Measurements from ENCODE around the gene KIF1B.
A peak's percentile ranks its signal among the peaks of the same experiment; 100 is the strongest.
"Not testable (repeated sequence)": the region's sequence is repeated elsewhere in the genome, so short reads cannot be mapped to it uniquely, and the experiment has no call there.

Gene KIF1B

DNA sequence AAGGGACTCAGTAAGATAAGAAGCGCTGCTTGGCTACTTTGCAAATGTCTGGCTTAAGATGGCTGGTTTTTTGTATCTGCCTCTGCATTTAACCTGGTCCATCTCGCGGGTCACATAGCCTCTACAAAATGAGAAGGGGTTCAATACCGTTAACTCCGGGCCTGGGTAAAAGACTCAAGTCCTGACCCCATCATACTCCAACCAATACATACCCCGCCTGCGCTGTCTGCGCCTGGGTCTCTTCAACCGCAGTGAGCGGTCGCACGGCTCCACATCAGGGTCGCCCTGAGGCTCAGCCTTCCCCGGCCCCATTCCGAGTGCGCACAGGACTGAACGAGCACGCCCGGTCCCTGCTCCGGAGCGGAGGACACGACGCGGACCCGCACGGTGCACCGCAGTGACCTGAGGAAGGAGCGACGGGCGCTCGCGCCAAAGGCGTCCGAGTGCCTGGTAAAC, 187.9 kb downstream of the KIF1B start:
- DNase-seq = no peak

- DNase-seq = peak; percentile 98
Measured at GRCh38 chr1:10398734-10399443, 188.5 kb downstream of the KIF1B start, which contains the start of gene PGD. TSS of gene PGD (plus strand) at chr1:10399064. CDS start at chr1:10399118, 54 bp downstream.

DNA sequence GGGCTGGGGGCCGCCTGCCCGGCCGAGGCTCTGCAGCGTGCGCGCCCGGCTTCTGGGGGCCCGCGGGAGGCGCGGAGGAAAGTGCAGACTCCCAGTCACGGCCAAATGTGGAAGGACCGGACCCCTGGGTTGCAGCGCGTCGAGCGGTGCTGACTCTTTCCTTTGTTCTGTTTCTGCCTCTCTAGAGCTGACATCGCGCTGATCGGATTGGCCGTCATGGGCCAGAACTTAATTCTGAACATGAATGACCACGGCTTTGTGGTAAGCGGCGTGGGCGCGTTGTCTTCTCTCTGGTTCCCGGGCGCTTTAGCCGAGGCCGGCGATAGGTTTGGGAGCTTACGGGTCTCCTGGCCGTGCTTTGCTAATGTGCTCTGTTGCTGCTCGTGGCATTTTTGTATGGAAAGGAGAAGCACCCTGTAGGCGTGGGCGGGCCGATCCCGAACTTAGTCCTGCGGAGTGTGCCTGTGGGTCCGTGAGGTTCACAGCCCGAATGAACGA, 189.1 kb downstream of the KIF1B start:
- DNase-seq = no peak

- no peak for DNase-seq
Measured at GRCh38 chr1:10400013-10400412, 189.6 kb downstream of the KIF1B start.

- DNase-seq = no peak
Measured at GRCh38 chr1:10401281-10401680, 190.9 kb downstream of the KIF1B start.

DNA sequence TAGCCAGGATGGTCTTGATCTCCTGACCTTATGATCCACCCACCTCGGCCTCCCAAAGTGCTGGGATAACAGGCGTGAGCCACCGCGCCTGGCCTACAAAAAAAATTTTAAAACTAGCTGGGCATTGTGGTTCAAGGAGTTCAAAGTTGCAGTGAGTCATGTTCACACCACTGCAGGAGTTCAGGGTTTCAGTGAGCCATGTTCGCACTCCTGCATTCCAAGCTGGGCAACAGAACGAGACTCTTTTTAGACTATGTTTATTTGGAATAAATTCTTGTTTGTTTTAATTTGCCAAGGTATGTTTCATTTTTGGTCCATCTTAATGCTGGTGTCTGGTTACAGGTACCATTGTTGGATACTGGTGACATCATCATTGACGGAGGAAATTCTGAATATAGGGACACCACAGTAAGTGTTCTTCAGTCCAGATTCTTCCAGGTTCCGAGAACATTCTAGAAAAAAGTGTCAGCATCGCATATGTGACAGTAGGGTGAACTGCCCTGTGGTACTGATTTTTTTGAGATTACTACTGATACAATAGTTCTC, 192.4 kb downstream of the KIF1B start:
- DNase-seq = no peak

DNA sequence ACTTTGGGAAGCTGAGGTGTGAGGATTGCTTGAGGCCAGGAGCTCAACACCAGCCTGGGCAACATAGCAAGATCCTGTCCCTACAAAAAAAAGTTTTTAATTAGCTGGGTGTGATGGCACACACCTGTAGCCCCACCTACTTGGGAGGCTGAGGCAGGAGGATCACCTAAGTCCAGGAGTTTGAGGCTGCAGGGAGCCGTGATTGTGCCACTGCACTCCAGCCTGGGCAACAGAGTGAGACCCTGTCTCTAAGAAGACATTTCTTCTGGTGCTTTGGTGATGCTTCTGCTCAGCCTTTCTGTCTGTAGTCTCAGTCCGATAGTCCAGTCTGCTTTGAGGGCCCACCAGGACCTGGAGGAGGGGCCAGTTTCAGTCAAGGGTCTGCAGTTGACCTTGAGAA, 196.8 kb downstream of the KIF1B start:
- DNase-seq = no peak

- DNase-seq = peak; percentile 88
Measured at GRCh38 chr1:10415211-10415930, 205.0 kb downstream of the KIF1B start.

- not testable (repeated sequence) for DNase-seq
Measured at GRCh38 chr1:10415967-10416366, 205.6 kb downstream of the KIF1B start.

- not testable (repeated sequence) for DNase-seq
Measured at GRCh38 chr1:10418741-10419140, 208.4 kb downstream of the KIF1B start.

- DNase-seq = no peak
Measured at GRCh38 chr1:10419351-10419750, 209.0 kb downstream of the KIF1B start.

GRCh38 chr1:10421637-10422036, 211.3 kb downstream of the KIF1B start:
- no peak for DNase-seq

DNA sequence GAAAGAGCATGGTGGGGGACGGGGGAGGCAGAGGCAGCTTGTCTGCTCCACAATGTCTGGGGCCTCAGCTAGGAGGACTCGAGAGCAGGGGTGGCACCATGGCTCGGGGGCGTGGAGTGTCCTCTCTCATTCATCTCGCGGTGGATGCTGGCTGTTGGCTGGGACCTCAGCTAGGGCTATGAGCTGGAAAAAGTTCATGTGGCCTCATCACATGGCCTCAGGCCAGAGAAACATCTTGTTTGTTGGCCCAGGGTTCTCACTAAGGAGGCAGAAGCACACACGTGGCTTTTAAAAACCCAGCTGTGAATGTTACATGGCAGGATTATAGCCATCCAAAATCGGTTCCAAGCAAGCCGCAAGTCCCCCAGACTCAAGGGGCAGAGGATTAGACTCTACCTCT, 213.7 kb downstream of the KIF1B start:
- DNase-seq = no peak

- no peak for DNase-seq
Measured at GRCh38 chr1:10424651-10425050, 214.3 kb downstream of the KIF1B start.

DNA sequence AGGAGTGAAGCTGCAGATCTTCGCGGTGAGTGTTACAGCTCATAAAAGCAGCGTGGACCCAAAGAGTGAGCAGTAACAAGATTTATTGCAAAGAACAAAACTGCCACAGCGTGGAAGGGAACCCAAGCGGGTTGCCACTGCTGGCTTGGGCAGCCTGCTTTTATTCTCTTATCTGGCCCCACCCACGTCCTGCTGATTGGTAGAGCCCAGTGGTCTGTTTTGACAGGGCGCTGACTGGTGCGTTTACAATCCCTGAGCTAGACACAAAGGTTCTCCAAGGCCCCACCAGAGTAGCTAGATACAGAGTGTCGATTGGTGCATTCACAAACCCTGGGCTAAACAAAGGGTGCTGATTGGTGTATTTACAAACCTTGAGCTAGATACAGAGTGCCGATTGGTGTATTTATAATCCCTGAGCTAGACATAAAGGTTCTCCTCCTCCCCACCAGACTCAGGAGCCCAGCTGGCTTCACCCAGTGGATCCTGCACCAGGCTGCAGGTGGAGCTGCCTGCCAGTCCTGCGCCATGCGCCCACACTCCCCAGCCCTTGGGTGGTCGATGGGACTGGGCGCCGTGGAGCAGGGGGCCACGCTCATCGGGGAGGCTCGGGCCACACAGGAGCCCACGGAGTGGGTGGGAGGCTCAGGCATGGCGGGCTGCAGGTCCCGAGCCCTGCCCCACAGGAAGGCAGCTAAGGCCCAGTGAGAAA, 215.6 kb downstream of the KIF1B start:
- peak; percentile 24 for DNase-seq

- not testable (repeated sequence) for DNase-seq
Measured at GRCh38 chr1:10426535-10426848, 216.1 kb downstream of the KIF1B start.

GRCh38 chr1:10428984-10429383, 218.6 kb downstream of the KIF1B start:
- DNase-seq = no peak

- DNase-seq = peak; percentile 28
Measured at GRCh38 chr1:10429868-10430215, 219.5 kb downstream of the KIF1B start.

DNA sequence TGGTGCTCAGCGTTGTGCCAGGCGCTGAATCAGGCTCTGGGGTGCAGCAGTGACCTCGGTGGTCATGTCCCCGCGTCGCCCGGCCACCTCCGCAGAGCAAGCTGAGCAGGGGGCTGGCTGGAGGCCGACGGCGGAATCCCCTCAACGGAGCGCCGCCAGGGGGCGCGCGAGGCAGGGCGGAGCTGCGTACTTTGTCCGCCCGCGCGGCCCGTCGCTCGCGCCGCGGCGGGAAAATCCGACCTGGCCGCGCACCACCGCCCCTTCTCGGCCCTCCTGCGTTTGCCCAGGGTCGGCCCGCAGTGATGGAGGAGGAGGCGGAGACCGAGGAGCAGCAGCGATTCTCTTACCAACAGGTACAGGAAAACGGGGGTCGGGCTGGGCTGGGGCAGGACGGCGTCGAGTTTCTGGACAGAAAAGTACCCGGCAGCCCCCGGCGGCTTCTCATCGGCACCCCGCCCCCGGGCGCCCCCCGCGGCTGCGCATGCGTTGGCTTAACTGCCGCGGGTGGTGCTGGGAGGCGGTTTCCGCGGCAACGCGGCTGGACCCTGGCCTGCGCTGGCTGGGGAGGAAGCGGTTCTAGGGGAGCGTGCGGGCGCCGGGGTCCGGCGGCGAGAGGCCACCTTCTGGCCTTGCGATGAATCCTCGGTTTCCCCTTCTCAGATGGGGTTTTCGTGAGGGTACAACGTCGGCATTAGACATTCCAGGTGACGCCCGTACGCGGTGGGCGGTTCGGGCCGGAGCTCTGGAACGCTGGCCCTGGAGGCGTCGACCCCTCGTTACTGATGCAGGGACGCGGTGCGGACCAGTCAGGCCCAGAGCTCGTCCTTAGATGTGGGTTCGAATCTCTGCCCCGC, 220.1 kb downstream of the KIF1B start, which contains the start of gene CENPS:
Gene CENPS, plus strand, starts transcription at position 218 of the 854 bp plus-strand sequence. Its CDS starts 85 bp downstream, at position 303.
- DNase-seq = peak; percentile 91
